OCI-LY7 (cell line): ENCODE measurements around the gene SRBD1.

Experiments
- CTCF ChIP-seq: fragments of 200-600 bp; sonication (generic); conservative IDR thresholded peaks from 2 replicates; pipeline ENCODE4 v1.5.1; 2014; ENCODE audit warnings: mild to moderate bottlenecking, antibody characterized with exemption, low read length, moderate library complexity, mixed read lengths
- EZH2phosphoT487 ChIP-seq: fragments of 200-600 bp; sonication (generic); IDR thresholded peaks from 2 replicates; pipeline ENCODE4 v1.6.1; 2018; ENCODE audit warnings: low read depth, borderline replicate concordance, mild to moderate bottlenecking, mixed run types, antibody characterized with exemption, low read length, moderate library complexity, mixed read lengths

GRCh38 chr2:45626387-45627221, 15.5 kb upstream of the SRBD1 start:
- TF ChIP-seq CTCF: no peak
- TF ChIP-seq EZH2phosphoT487: no peak
